ENCODE data around the gene FOXL2.

FOXL2 gene

GRCh38 chr3:138944929-138945708, 1.8 kb downstream of the FOXL2 start:
- peak; percentile 16 to 54 for DNase-seq

GRCh38 chr3:138944654-138944928, 2.3 kb downstream of the FOXL2 start:
- DNase-seq: no peak

- no peak for DNase-seq
Measured at GRCh38 chr3:138943724-138944653, 2.9 kb downstream of the FOXL2 start.

GRCh38 chr3:138942861-138943623, 3.9 kb downstream of the FOXL2 start:
- no peak for DNase-seq

GRCh38 chr3:138942271-138942670, 4.7 kb downstream of the FOXL2 start:
- no peak for DNase-seq

GRCh38 chr3:138941259-138941885, 5.6 kb downstream of the FOXL2 start:
- DNase-seq: peak; percentile 26 to 77

- no peak for DNase-seq
Measured at GRCh38 chr3:138940446-138940845, 6.5 kb downstream of the FOXL2 start.

GRCh38 chr3:138939561-138940241, 7.2 kb downstream of the FOXL2 start:
- no peak for DNase-seq

GRCh38 chr3:138938877-138939560, 7.9 kb downstream of the FOXL2 start:
- no peak for DNase-seq

- DNase-seq: no peak
Measured at GRCh38 chr3:138938056-138938876, 8.7 kb downstream of the FOXL2 start.

GRCh38 chr3:138937690-138938055, 9.3 kb downstream of the FOXL2 start:
- DNase-seq: no peak

GRCh38 chr3:138936741-138937689, 9.9 kb downstream of the FOXL2 start:
- no peak for DNase-seq

GRCh38 chr3:138935863-138936740, 10.8 kb downstream of the FOXL2 start:
- peak; percentile 21 to 86 for DNase-seq

- DNase-seq: no peak
Measured at GRCh38 chr3:138935505-138935862, 11.5 kb downstream of the FOXL2 start.

GRCh38 chr3:138933981-138934691, 12.8 kb downstream of the FOXL2 start:
- peak in 1 of 2 experiments; percentile 14 for DNase-seq

GRCh38 chr3:138933068-138933668, 13.8 kb downstream of the FOXL2 start:
- DNase-seq: no peak

- DNase-seq: no peak
Measured at GRCh38 chr3:138928727-138929372, 18.1 kb downstream of the FOXL2 start.
